GM13976 (cell line): ENCODE results near the gene ANKUB1.

Source experiments
- DNase-seq: peaks from one replicate; pipeline ENCODE4 v3.0.0; 2012; ENCODE audit warnings: low spot score
- CTCF ChIP-seq: IDR thresholded peaks from 2 replicates; pipeline ENCODE4 v1.5.1; 2012; ENCODE audit warnings: borderline replicate concordance, mild to moderate bottlenecking; ENCODE audit not compliant: insufficient read depth; ENCODE audit errors: extremely low read depth, missing control alignments, control extremely low read depth
- in situ Hi-C: fragments of 300-500 bp; cut with MboI; formaldehyde crosslinking; loops from one replicate; pipeline ENCODE4 v1.12.0; 2022; ENCODE audit warnings: low sequenced_read_pairs, mixed read lengths, inconsistent platforms; ENCODE audit not compliant: unreplicated experiment

ANKUB1 gene

GRCh38 chr3:149810846-149811245 is 18.5 kb upstream of the ANKUB1 start:
- in situ Hi-C loops, result no loop called here
- no peak for DNase-seq
- TF ChIP-seq CTCF, result no peak

GRCh38 chr3:149809699-149810098 is 17.3 kb upstream of the ANKUB1 start:
- in situ Hi-C loops, result no loop called here
- TF ChIP-seq CTCF, result no peak
- no peak for DNase-seq

- TF ChIP-seq CTCF, result peak; percentile 70
- in situ Hi-C loops, result no loop called here
- peak; percentile 57 for DNase-seq
Observed at GRCh38 chr3:149808209-149808829, 16.0 kb upstream of the ANKUB1 start.

- in situ Hi-C loops, result no loop called here
- no peak for TF ChIP-seq CTCF
- DNase-seq, result no peak
Observed at GRCh38 chr3:149806171-149806778, 13.9 kb upstream of the ANKUB1 start.

- in situ Hi-C loops, result no loop called here
- TF ChIP-seq CTCF, result no peak
- no peak for DNase-seq
Observed at GRCh38 chr3:149801639-149802038, 9.3 kb upstream of the ANKUB1 start.

GRCh38 chr3:149801195-149801594 is 8.8 kb upstream of the ANKUB1 start:
- in situ Hi-C loops, result no loop called here
- no peak for TF ChIP-seq CTCF
- no peak for DNase-seq
